Loucy (cell line): ENCODE data around the gene SCIMP.

ENCODE experiments used
- CTCF ChIP-seq: fragments of 200-600 bp; sonication (generic); conservative IDR thresholded peaks from 2 replicates; pipeline ENCODE4 v1.5.1; 2014; ENCODE audit warnings: mild to moderate bottlenecking, antibody characterized with exemption, low read length
- EZH2phosphoT487 ChIP-seq: fragments of 200-600 bp; IDR thresholded peaks from 2 replicates; pipeline ENCODE4 v1.6.1; 2018; ENCODE audit warnings: antibody characterized with exemption, mild to moderate bottlenecking, moderate library complexity, borderline replicate concordance

- TF ChIP-seq CTCF: no peak
- no peak for TF ChIP-seq EZH2phosphoT487
Observed at GRCh38 chr17:5263441-5263840, 28.8 kb upstream of the SCIMP start.
